ENCODE data around the gene CENPA. TPM values are rescaled to one million over a fixed set of nuclear protein-coding genes. Genes with fewer than 3 reads are reported as not detected.

Gene CENPA
- total and polyA plus RNA-seq, 2 of the 13 experiments (the other 11 are each of a cell fraction or from before 2014, with no cell fraction given), result 28.5 to 38.5 TPM

DNA sequence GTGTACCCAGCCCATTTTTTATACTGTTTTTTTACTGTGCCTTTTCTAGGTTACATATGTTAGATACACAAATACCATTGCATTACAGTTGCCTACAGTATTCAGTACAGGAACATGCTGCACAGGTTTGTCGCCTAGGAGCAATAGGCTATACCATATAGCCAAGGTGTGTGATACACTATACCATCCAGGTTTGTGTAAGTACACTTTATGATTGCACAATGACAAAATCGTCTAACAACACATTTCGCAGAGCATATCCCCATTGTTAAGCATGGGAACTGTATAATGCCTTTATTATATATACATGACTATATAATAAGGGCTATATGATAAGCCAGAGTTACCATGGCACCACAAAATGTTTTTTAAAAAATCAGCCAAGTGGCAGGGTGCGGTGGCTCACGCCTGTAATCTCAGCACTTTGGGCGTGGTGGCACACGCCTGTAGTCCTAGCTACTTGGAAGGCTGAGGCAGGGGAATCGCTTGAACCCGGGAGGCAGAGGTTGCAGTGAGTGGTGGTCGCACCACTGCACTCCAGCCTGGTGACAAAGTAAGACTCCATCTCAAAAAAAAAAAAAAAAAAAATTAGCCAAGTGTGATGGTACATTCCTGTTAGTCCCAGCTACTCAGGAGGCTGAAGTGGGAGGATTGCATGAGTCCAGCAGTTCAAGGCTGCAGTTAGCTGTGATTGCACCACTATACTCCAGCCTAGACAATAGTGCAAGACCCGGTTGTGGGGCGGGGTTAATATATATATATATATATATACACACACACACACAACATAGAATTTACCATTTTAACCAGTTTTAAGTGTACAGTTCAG, 2.8 kb upstream of the CENPA start (continued):
- TF ChIP-seq, protein P1, sequence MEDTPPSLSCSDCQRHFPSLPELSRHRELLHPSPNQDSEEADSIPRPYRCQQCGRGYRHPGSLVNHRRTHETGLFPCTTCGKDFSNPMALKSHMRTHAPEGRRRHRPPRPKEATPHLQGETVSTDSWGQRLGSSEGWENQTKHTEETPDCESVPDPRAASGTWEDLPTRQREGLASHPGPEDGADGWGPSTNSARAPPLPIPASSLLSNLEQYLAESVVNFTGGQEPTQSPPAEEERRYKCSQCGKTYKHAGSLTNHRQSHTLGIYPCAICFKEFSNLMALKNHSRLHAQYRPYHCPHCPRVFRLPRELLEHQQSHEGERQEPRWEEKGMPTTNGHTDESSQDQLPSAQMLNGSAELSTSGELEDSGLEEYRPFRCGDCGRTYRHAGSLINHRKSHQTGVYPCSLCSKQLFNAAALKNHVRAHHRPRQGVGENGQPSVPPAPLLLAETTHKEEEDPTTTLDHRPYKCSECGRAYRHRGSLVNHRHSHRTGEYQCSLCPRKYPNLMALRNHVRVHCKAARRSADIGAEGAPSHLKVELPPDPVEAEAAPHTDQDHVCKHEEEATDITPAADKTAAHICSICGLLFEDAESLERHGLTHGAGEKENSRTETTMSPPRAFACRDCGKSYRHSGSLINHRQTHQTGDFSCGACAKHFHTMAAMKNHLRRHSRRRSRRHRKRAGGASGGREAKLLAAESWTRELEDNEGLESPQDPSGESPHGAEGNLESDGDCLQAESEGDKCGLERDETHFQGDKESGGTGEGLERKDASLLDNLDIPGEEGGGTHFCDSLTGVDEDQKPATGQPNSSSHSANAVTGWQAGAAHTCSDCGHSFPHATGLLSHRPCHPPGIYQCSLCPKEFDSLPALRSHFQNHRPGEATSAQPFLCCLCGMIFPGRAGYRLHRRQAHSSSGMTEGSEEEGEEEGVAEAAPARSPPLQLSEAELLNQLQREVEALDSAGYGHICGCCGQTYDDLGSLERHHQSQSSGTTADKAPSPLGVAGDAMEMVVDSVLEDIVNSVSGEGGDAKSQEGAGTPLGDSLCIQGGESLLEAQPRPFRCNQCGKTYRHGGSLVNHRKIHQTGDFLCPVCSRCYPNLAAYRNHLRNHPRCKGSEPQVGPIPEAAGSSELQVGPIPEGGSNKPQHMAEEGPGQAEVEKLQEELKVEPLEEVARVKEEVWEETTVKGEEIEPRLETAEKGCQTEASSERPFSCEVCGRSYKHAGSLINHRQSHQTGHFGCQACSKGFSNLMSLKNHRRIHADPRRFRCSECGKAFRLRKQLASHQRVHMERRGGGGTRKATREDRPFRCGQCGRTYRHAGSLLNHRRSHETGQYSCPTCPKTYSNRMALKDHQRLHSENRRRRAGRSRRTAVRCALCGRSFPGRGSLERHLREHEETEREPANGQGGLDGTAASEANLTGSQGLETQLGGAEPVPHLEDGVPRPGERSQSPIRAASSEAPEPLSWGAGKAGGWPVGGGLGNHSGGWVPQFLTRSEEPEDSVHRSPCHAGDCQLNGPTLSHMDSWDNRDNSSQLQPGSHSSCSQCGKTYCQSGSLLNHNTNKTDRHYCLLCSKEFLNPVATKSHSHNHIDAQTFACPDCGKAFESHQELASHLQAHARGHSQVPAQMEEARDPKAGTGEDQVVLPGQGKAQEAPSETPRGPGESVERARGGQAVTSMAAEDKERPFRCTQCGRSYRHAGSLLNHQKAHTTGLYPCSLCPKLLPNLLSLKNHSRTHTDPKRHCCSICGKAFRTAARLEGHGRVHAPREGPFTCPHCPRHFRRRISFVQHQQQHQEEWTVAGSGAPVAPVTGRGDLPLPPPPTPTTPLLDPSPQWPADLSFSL (CRISPR knock-in tag; IDR thresholded peaks at IDR 0.05), result no peak
- TF ChIP-seq DMAP1 (CRISPR knock-in tag; IDR thresholded peaks at IDR 0.05) (no peak), PLRG1 (conservative IDR thresholded peaks at IDR 0.05) (no peak), SOX5 (CRISPR knock-in tag; IDR thresholded peaks at IDR 0.05; ENCODE audit: borderline replicate concordance) (no peak), ZKSCAN1 (IDR thresholded peaks at IDR 0.05; ENCODE audit: low read length) (no peak), SP140L (CRISPR knock-in tag; IDR thresholded peaks at IDR 0.05; ENCODE audit: borderline replicate concordance) (no peak)

Measured in HepG2 (cell line).